Transverse colon (tissue), 3 donors: ENCODE measurements around the gene MRPS9.

Source experiments
- POLR2A ChIP-seq: fragments of 450-650 bp; IDR thresholded peaks from one replicate; pipeline ENCODE4 v1.6.1; 2016; ENCODE audit warnings: antibody characterized with exemption, mild to moderate bottlenecking, moderate library complexity
- POLR2AphosphoS5 ChIP-seq, 3 donors: sonication (generic); formaldehyde crosslinking; IDR thresholded peaks; one replicate each; pipeline ENCODE4 v1.6.1; 2016; ENCODE audit warnings: antibody characterized with exemption in 3 of 3

DNA sequence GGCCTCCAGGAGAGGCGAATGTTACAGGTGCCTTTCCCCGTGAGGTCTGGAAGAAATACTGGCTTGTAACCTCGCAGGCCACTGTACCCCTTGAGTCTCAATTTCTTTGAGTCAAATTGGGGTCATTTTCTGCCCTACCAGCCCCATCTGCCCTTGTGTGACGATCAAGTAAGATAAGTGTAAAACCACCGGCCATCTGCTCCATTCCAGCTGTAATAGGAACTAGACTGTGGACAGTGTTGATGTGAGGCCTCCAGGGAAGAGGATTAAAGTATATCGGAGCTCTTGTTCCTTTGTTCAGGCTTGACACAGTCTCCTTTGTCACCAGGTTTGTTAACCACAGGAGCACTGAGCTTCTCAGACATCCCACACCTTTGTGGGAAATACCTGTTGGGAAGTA lies 65.6 kb downstream of the MRPS9 start:
- TF ChIP-seq POLR2AphosphoS5 (IDR thresholded peaks at IDR 0.05) (no peak), POLR2A (no peak)
